Measurements from ENCODE around the gene SARDH.

SARDH gene

DNA sequence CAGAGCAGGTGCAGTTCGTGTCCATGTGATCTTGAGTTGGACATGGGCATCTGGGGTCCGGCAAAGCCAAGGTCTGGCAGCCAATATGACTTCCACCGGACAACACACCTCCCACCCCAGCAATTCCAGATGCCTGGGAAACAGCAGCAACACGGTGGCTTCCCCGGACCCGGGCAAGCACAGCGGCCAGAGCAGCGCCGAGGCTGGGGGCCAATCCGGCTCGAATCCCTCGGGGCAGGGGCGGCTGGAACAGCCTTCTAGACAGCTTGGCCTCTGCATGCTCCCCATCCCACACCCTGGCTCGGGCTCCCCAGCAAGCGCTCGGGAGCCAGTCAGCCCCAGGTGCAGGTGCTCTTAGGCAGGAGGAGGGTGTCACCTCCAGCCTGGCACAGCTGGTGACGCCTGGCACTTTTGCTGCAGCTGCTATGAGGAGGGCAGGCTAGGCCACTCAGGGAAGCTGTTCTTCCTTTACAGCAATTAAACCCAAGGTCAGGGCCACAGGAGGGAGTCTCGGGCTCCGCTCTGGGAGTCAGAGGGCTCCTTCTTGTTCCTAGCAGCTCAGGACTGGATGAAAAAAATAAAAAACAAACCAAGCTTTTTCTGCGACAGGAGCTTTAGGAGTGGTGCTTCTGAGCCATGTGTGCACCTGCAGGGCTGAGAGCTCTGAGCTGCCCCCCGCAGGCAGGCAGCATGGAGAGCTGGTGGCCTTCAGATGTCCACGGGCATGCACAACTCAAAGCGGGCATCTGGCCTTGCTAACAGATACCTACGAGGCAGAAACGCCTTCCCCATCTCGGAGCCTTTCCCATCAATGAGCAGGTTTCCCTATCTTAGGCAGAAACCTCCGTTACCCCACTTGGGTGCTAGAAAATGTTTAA is 73.7 kb downstream of the SARDH start:
- peak; percentile 63 for DNase-seq

DNA sequence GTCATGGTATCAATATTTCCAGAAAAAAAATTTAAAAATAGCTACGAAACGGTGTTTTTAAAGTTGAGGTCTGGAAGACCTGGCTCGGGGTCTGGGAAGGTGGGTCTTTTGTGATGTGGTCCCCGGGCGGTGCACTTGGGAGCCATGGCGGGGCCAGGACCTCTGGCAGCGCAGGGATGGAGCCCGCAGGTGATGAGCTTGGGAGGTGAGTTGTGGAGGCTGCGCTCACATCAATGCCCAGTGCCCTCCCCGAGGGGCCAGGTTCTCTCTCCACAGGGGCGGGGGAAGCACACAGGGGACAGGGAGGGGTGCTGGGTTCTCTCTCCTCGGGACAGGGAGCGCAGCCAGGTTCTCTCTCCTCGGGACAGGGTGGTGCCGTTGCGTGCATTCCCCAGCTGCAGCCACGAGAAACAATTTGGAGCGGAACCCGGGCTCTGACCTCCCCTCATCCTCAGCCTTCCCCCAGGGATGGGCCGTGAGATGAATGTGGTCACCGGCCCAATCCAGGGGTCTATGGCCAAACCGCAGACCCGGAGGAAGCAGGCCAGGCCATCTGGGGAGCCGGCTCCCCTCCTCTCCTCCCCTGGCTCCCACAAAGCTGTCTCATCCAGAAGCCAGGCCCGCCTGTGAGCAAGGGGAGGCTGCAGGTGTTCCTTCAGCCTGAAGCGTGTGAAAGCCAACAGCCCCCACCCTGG is 76.2 kb downstream of the SARDH start:
- no peak for DNase-seq

DNA sequence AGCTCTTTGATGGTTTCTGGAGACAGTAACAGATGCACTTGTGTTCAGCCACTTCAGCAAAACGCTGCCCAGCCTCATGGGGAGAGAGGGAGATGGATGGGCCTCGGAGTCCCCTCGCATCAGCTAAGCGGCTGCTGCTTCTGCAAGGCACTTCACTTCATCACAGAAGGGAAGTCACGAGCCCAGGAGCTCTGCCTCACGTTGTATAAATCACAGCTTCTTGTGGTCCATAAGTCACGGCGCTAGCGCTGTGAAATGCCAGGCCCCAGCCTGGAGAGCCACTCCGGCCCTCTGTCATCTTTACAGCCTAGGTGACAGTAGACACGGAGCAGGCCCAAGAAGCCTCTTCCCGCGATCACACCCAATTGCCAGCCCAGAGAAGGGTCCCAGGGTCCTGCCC is 78.6 kb downstream of the SARDH start:
- DNase-seq = no peak

DNA sequence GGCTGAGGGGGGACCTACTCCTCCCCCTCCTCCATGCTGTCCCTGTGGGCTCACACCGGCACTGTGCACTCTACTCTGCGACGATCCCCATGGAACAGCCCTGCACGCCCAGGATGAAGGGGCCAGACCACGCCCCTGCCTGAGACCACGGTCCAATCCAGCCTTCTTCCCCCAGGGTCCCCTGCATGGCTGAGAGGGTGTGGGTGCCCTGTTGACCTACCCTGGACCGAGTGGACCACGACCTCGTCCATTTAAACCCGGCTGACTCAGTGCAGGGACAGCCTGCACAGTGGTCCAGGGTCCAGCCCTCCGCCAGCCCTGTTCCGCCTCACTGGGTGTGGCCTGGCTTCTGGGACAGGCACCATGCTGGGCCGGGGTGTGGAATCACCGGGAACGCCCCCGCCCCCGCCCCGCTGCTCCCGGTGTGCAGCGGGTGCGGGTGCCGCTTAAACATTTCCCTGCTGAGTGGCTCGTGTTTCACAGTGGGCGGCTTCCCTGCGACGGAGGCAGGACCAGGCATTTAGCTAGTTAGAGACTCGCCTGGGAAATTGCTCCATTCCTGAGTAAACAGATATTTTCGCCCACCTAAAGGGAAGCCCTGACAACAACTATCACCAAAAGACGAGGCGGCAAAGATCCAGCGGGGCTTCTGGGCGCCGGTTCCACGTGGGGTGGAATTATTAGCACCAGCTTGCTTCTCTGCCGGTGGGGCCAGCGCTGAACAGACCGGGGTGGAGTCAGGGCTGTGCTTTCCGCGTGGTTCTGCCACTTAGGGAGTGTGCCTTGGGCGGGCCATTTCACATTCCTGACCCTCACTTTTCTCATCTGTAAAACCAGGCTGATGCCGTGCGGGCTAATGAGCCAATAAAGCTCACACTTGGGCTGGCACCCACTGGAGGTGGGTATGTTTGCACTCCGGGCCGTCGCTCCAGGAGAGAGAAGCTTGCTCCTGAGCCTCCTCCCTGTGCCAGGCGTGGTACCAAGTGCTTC is 79.4 kb downstream of the SARDH start:
- DNase-seq = peak; percentile 47

DNA sequence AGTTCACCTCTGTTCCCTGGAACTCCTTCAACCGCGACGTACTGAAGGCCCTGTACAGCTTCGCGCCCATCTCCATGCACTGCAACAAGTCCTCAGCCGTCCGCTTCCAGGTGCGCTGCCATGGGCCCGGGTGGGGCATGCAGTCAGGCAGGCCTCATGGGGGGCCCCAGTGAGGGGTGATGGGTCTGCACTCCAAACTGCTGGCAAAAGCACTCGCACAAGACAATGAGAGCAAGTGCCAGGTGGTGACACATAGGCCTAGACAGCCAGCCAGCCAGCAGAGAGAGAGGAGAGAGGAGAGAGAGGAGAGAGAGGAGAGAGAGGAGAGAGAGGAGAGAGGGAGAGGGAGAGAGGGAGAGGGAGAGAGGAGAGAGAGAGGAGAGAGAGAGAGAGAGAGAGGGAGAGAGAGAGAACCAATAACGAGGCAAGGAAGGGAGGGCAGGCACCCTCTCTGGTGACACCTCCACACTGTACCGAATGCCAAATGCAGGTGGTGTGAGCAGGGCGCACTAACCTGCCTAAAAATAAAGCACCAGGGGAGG is 81.0 kb downstream of the SARDH start:
- DNase-seq = peak; percentile 66

DNA sequence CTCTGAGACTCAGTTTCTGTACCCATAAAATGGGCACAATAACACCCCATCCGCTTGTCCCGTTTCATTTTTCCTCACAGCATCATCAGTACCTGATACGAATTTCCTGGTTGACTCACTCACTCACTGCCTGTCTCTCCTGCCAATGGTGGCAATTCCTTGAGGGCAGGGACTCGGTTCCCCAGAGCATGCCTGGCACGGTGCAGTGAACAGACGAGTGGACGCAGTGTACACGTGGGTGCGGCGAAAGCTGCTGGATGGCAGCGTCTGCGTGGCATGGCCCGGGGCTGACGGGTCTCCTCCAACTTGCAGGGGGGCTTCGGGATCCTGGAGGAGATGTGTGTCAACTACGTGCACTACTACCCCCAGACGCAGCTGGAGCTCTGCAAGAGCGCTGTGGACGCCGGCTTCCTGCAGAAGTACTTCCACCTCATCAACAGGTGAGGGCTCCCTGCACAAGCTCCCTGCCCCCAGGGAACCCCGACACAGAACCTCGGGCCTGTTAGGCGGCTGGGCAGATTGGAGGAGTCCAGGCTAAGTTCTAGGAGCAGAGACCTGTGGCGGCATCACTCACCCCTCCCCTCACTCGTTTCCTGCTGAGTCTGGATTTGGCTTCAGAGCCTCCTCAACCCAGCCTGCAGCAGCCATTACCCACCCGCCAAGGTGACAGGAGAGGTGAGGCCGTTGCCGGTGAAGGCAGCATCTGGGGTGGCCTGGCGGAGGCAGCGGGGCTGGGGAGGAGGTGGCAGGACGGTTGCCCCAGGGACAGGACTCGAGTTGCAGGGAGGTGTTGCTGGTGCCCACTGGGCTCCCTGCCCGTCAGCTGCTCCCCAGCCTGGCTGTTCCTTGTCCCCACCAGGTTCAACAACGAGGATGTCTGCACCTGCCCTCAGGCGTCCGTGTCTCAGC is 81.7 kb downstream of the SARDH start:
- no peak for DNase-seq

DNA sequence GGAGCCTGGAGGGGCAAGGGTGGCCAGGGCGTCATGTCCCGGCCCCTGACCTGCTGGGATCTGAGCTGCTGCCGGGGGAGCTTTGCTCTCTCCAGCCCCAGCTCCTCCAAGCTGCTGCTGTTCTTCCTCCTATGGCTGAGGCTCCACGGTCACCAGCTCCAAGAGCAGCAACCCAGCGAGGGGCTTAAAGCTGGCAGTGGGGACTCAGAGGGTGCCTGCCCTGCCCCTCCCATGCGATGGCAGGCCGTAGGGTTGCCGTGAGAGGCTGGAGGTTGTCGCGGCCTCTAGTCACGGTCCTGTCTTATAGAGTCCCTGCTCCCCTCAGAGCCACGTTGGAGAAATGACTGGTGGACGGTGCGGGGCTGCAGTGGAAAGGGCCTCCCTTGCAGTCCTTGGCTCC is 82.5 kb downstream of the SARDH start:
- no peak for DNase-seq

DNA sequence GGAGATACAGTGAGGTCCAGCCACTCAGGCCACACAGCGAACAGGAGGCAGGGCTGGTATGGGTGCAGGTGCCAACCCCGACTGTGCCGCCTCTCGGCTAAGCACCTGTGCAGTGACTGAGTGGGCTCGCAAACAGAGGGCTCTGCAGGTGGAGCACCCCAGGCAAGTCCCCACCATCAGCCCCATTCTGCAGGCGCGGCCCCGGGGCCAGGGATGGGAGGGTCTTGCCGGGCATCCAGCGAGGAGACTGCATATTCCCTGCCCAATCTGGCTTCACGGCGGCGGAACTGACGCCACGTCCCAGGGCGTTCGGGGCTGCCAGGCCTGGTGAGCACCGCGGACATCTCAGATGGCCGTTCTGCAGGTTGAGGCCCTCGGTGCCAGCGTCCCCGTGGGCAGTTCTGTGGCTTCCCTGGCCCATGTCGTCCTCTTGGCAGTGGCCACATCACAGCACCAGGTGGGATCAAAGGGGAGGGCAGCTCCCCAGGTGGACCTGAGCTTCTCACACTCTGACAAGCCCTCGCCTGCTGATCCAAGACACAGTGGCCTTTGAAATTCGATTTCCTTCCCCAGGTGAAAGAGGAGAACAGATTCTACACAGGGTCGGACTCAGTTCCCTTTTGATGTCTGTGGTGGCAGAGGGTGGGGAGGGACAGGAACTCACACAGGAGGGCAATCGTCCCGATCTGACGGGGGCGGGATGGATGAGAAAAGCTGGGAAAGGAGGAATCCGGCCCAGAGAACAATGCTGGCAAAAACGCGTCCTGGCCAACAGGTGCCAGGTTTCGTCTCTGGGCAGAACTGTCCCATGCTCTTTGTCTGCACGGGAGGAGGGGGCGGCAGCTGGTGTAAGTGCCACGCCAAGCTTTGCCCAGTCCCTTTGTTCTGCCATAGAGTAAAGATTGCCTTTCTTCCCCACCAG is 83.2 kb downstream of the SARDH start:
- no peak for DNase-seq

DNA sequence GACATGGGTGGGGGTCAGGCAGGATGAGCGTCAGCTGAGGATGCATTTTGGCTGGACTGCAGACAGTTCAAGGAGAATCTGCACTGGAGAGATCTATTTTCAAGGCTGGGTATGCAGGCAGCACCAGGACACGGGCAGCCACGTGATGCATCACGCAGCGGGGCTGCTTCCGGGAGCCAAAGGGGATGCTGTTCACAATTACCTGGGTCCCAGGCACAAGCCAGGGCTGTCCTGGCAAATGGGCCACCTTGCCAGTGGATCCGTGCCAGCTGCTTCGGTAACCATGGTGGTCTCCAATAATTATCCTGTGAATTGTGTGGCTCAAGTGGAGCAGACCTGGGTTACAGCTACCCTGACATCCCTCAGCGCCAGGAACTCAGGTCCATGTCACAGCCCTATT is 84.5 kb downstream of the SARDH start:
- peak; percentile 47 for DNase-seq

DNA sequence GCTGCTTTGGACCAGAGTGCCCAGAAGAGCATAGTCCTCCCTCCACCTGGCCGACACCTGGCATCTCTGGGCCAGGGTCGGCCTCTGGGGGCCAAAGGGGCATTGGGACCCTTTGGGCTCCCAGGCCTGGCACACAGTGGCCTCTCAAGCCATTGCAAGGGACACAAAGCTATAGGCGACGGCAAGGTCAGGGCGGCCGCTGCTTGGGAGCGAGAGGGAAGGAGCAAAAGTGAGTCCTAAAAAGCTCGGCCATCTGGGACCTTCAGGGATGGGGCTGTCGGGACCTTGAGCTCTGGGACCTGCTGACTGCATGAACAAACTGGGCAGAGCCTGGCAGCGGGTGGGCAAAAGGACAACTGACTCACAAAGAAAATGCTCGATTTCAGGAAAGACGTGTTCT is 88.1 kb downstream of the SARDH start:
- no peak for DNase-seq

DNA sequence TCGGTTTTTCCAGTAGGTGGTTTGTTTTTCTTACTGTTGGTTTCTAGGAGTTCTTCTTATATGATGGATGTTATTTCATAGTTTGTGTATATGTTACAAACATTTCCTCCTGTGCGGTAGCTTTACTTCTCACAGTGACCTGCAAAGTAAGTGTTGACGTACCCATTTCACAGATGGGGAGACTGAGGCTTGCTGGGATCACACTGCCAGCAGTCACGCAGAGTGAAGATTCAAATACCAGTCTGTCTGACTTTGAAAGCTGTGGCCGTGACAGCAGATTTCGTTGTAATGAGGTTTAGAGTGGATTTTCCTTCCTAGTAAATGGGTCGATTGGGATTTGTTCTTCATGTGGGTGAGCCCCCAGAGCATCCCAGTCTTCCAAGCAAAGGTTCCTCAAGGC is 89.0 kb downstream of the SARDH start:
- no peak for DNase-seq

DNA sequence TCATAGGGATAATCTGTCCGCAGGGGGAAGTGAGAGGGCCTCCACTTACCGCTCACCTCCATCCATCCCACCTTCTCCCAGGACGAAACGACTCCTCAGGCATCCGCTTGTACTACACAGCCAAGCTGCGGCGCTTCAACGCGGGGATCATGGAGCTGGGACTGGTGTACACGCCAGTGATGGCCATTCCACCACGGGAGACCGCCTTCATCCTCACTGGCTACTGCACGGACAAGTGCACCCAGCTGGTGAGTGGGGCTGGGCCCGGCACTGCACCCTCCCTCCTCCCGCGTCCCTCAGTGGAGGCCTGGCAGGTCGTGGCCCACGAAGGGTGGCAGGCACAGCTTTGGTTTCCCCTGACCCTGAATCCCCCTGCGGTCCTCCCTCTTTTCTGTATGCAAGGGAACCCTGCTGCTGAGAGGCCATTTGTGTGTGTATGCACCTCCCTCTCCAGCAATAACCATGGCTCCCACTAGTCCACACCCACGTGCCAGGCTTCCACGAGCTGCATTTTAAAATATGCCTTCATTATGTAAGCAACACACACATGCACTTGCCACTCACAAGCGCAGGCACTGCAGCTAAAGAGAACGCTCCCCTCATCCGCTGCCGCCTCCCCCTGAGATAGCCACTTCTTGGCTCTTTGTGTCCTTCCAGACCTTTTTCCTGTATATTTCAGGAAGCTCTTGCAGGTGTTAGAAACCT is 90.2 kb downstream of the SARDH start:
- no peak for DNase-seq

DNA sequence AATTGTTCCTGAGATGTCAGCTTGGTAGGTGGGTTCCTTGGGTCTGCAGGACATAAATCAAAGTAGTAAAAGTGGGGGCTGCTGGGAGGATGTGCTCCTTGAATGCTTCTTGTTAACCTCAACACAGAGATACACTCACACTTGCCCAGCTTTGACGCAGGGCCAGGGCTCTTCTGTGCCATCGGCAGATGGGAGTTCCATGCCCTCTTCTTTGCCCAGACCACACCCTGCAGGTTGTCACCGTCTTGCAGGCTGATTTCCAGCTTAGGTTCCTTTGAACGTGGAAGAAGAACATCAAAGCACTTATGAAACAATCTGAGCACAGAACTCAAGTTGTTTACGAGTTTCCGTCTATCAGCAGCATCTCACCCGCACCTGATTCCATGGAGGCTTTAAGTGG is 91.0 kb downstream of the SARDH start:
- DNase-seq = no peak

DNA sequence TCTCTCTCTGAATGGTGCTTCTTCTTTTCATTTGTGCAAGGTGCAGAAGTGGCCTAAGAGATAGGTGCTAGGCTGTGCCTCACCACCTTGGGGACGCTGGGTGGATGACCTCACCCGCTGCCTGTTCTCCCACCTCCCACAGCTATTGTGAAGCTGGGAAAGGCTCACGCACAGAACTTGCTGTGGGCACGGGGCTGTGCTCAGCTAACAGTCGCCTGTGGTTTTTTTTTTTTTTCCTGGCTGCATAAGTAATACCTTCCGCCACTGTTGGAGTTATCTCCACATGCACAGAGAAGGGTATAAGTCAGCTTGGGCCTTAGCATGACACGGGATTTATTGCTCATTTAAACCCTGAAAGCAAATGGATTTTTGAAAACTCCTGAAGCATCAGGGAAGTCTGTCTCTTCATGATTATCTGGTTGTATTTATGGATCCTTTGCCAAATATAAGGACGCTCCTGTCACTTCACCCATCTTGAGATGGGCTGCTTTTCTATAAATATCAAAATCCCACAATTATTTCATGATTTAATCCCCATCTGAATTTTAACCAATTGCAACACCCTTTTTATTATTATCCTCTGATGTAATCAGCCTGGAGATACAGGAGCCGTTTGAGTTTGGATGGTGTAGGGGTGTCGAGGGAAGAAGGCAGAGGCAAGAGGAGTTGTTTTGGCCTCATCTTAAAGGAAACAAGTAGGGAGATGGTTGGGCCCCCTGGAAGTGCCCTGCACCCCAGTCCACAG is 93.0 kb downstream of the SARDH start:
- DNase-seq = no peak

DNA sequence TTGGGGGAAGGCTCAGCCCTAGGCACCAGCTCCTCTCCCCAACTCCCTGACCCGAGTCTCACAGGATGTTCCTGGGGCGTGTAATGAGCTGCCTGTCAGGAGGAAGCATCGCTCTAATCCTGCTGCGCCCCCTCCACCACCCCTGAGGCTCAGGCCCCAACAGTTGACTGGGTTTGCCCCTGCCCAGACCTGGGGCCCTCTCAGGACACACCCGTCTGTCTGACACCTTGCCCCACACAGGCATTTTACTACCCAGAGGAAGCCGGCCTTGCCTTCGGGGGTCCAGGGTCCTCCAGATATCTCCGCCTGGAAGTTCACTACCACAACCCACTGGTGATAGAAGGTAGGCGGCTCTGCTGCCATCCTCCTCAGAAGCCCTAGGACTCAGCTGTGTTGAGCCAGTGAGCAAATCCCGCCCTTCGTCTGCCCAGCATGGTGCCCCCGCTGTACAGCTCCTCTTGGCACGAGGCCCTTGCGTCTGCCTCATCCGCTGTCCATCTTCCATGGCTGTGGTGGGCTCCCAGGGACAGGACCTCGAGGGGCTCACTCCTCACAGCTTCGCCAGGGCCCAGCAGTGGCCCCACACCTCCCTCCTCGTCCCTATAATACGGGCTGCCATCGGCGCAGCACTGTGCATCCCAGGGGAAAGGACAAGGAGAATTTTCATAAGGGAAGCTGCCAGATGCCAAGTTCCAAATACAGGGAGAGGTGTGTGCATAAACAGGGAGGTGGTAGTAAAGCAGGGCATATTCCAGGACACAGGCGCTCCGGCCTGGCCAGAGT is 94.0 kb downstream of the SARDH start:
- DNase-seq = no peak

DNA sequence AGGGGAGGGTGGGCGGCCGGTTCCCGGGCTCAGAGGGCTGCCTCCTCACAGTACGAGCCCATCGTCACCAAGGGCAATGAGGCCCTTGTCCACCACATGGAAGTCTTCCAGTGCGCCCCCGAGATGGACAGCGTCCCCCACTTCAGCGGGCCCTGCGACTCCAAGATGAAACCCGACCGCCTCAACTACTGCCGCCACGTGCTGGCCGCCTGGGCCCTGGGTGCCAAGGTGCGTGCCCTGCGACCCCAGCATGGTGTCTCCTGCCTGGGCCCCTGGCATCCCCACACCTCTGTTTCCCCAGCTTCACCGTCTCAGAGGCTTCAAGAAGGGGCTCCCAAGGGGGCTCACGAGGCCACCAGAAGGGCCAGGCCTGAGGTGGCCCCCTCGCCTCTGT is 94.8 kb downstream of the SARDH start:
- no peak for DNase-seq

DNA sequence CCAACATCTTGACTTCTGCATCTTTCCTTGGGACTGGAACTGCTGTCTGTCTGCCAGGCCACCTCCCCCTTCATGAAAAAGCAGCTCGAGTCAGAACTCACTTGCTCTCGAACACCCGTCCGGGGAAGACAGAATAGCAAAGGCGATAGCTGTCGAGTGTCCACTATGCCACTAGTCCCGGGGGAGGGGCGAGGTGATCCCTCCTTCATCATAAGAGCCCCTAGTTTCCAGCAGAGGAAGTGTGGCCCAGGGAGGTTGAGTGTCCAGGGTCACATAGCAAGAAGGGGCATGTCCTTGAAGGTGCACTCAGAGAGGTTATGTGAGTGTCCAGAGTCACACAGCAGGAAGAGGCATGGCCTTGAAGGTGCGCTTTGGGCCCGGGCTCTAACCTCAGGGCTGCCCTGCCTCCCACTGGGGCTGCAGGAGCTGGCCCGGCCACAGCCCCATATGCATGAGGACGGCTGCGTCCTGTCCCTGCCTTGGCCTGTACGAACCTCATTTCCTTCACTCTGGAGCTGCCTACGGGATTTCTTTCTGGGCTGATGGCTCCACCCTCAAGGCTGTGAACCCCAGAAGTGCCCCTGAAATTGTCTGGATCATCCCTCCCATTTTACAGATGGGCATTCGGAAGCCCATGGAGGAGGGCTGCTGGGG is 95.3 kb downstream of the SARDH start:
- DNase-seq = no peak

Measured in NCI-H1092 (cell line).